H1 (cell line): ENCODE measurements around the gene CEP85. TPM values are rescaled to one million over a fixed set of nuclear protein-coding genes. Genes with fewer than 3 reads are reported as not detected.

Experiments used
- CTCF ChIA-PET: fragments of 300-600 bp; sonication (Branson Sonifier 250); formaldehyde crosslinking; loops from one replicate; lab custom pipeline; 2021; ENCODE audit not compliant: partially characterized antibody; lab: Charles Lee
- POLR2A ChIA-PET: fragments of 300-600 bp; sonication (Branson Sonifier 250); formaldehyde crosslinking; loops from one replicate; lab custom pipeline; 2021; ENCODE audit warnings: inconsistent platforms; ENCODE audit not compliant: partially characterized antibody; lab: Charles Lee
- DNase-seq, 2 experiments: peaks; one replicate each; pipeline versions ENCODE4 v3.0.0 to v3.0.0-alpha.2; 2010 to 2022; ENCODE audit warnings: low spot score in 2 of 2, low read depth in 1 of 2, mixed read lengths in 1 of 2
- FAIRE-seq: peaks from 2 replicates; lab custom pipeline; 2011; peaks lifted over from hg19 to GRCh38; lab: Jason Lieb, UNC
- H2AFZ ChIP-seq: 2 replicates; pipeline ENCODE4 v1.8.1; 2012; ENCODE audit warnings: low read length, inconsistent platforms
- H2AK5ac ChIP-seq: 2 replicates; pipeline ENCODE4 v1.6.1; 2013; ENCODE audit warnings: low read depth, low read length
- H2BK120ac ChIP-seq: replicated peaks from 2 replicates; pipeline ENCODE3; 2013; ENCODE audit warnings: low read depth, low read length, inconsistent platforms
- H2BK12ac ChIP-seq: 2 replicates; pipeline ENCODE4 v1.6.1; 2013; ENCODE audit warnings: low read depth, low read length
- H2BK15ac ChIP-seq: 2 replicates; pipeline ENCODE4 v1.6.1; 2013; ENCODE audit warnings: low read length
- H2BK20ac ChIP-seq: 2 replicates; pipeline ENCODE4 v1.6.1; 2013; ENCODE audit warnings: low read length
- H2BK5ac ChIP-seq: 2 replicates; pipeline ENCODE4 v1.6.1; 2013; ENCODE audit warnings: low read depth, low read length
- H3K14ac ChIP-seq: 2 replicates; pipeline ENCODE4 v1.6.1; 2013; ENCODE audit warnings: inconsistent platforms; ENCODE audit not compliant: insufficient read length
- H3K18ac ChIP-seq: 2 replicates; pipeline ENCODE4 v1.6.1; 2013; ENCODE audit warnings: low read length; ENCODE audit errors: extremely low read depth
- H3K23ac ChIP-seq: 2 replicates; pipeline ENCODE4 v1.6.1; 2013; ENCODE audit warnings: inconsistent platforms; ENCODE audit not compliant: insufficient read length
- H3K23me2 ChIP-seq: 2 replicates; pipeline ENCODE4 v1.6.1; 2013; ENCODE audit warnings: low read depth, low read length
- H3K27ac ChIP-seq: 2 replicates; pipeline ENCODE4 v1.6.1; 2011; ENCODE audit warnings: low read depth, low read length, inconsistent platforms
- H3K27me3 ChIP-seq, 4 experiments: replicated peaks in 1 of 4; 1 replicate in 1 of 4; 2 replicates in 3 of 4; pipeline versions ENCODE4 v1.6.1 to v1.8.1; 2011 to 2013; ENCODE audit warnings: low read length in 3 of 4, mild to moderate bottlenecking in 3 of 4, inconsistent platforms in 2 of 4, mixed read lengths in 2 of 4, moderate library complexity in 1 of 4; ENCODE audit not compliant: control insufficient read depth in 3 of 4, insufficient read depth in 3 of 4; ENCODE audit errors: extremely low read depth in 1 of 4
- H3K36me3 ChIP-seq, 4 experiments: 2 replicates each; pipeline versions ENCODE4 v1.6.1 to v1.8.1; 2011 to 2013; ENCODE audit warnings: mild to moderate bottlenecking in 4 of 4, low read length in 3 of 4, moderate library complexity in 2 of 4, control low read depth in 1 of 4, inconsistent platforms in 1 of 4; ENCODE audit not compliant: insufficient read depth in 4 of 4, control insufficient read depth in 2 of 4
- H3K4ac ChIP-seq: replicated peaks from 2 replicates; pipeline ENCODE3; 2013; ENCODE audit warnings: low read length, low read depth, mixed read lengths, inconsistent platforms; ENCODE audit not compliant: insufficient read length
- H3K4me1 ChIP-seq, 4 experiments: replicated peaks in 1 of 4; 1 replicate in 1 of 4; 2 replicates in 3 of 4; pipeline versions ENCODE4 v1.6.1 to v1.8.1; 2011 to 2013; ENCODE audit warnings: low read length in 3 of 4, inconsistent platforms in 2 of 4, mixed read lengths in 1 of 4; ENCODE audit not compliant: insufficient read depth in 4 of 4, control insufficient read depth in 3 of 4
- H3K4me2 ChIP-seq, 2 experiments: 2 replicates each; pipeline versions ENCODE4 v1.6.1 to v1.8.1; 2011 to 2013; ENCODE audit warnings: low read depth in 2 of 2, low read length in 2 of 2, control low read depth in 1 of 2, inconsistent platforms in 1 of 2, mild to moderate bottlenecking in 1 of 2; ENCODE audit not compliant: insufficient read depth in 1 of 2
- H3K4me3 ChIP-seq, 4 experiments: fragments of 200-600, 300-600 bp in 1 of 4; sonication (generic), shearing (Covaris generic), sonication (Bioruptor Twin) in 1 of 4; 2 replicates each; pipeline versions ENCODE4 v1.5.1 to v1.8.1; 2011 to 2016; ENCODE audit warnings: low read length in 4 of 4, low read depth in 3 of 4, control low read depth in 2 of 4, inconsistent platforms in 2 of 4, mild to moderate bottlenecking in 2 of 4, mixed read lengths in 1 of 4, moderate library complexity in 1 of 4; ENCODE audit not compliant: insufficient read depth in 2 of 4; ENCODE audit errors: extremely low read depth in 1 of 4
- H3K56ac ChIP-seq: replicated peaks from 2 replicates; pipeline ENCODE3; 2013; ENCODE audit warnings: low read depth, mild to moderate bottlenecking, mixed read lengths, low read length, inconsistent platforms; ENCODE audit not compliant: insufficient read length
- H3K79me1 ChIP-seq: 2 replicates; pipeline ENCODE4 v1.6.1; 2013; ENCODE audit warnings: low read depth, low read length, control low read depth
- H3K79me2 ChIP-seq, 2 experiments: 2 replicates each; pipeline versions ENCODE4 v1.6.1 to v1.8.1; 2012 to 2013; ENCODE audit warnings: low read length in 2 of 2, mild to moderate bottlenecking in 2 of 2, inconsistent platforms in 1 of 2; ENCODE audit not compliant: insufficient read depth in 2 of 2, control insufficient read depth in 1 of 2
- H3K9ac ChIP-seq, 4 experiments: replicated peaks in 1 of 4; 1 replicate in 1 of 4; 2 replicates in 3 of 4; pipeline versions ENCODE4 v1.6.1 to v1.8.1; 2011 to 2013; ENCODE audit warnings: low read depth in 3 of 4, low read length in 3 of 4, control low read depth in 2 of 4, mild to moderate bottlenecking in 2 of 4, moderate library complexity in 2 of 4, inconsistent platforms in 1 of 4; ENCODE audit errors: extremely low read depth in 1 of 4
- H3K9me3 ChIP-seq, 2 experiments: 2 replicates each; pipeline versions ENCODE4 v1.6.1 to v1.8.1; 2012 to 2013; ENCODE audit warnings: mild to moderate bottlenecking in 2 of 2, moderate library complexity in 2 of 2, control low read depth in 1 of 2, inconsistent platforms in 1 of 2, low read depth in 1 of 2, low read length in 1 of 2, mixed read lengths in 1 of 2; ENCODE audit not compliant: insufficient read depth in 2 of 2
- H4K20me1 ChIP-seq, 2 experiments: replicated peaks in 1 of 2; 2 replicates each; pipeline versions ENCODE3 to v1.8.1; 2011 to 2013; ENCODE audit warnings: inconsistent platforms in 2 of 2, low read length in 2 of 2, mild to moderate bottlenecking in 1 of 2; ENCODE audit not compliant: insufficient read depth in 2 of 2, control insufficient read depth in 1 of 2
- H4K5ac ChIP-seq: 2 replicates; pipeline ENCODE4 v1.6.1; 2013; ENCODE audit warnings: low read length, low read depth, mixed read lengths, inconsistent platforms; ENCODE audit not compliant: insufficient read length
- H4K8ac ChIP-seq: 2 replicates; pipeline ENCODE4 v1.8.0; 2013; ENCODE audit warnings: mild to moderate bottlenecking, moderate library complexity, low read length, inconsistent platforms; ENCODE audit not compliant: insufficient read depth; ENCODE audit errors: extremely low read depth
- H4K91ac ChIP-seq: replicated peaks from 2 replicates; pipeline ENCODE3; 2013; ENCODE audit warnings: low read length, mixed read lengths, inconsistent platforms; ENCODE audit not compliant: insufficient read length
- ASH2L ChIP-seq: fragments of 200-600, 300-600 bp; sonication (generic); IDR thresholded peaks from one replicate; pipeline ENCODE4 v1.7.1; 2017; ENCODE audit warnings: low read length
- MAFK ChIP-seq: IDR thresholded peaks from 2 replicates; pipeline ENCODE4 v1.6.1; 2012; ENCODE audit warnings: low read depth, mild to moderate bottlenecking, improper control_type of control experiment, low read length
- WGBS, 2 experiments: shearing (Covaris generic) in 1 of 2; methylation state at CpG; one replicate each; pipeline versions ENCODE4 v1.1.6 to v1.1.7; 2013 to 2015; ENCODE audit warnings: low lambda C conversion rate in 2 of 2, mixed read lengths in 2 of 2, inconsistent platforms in 1 of 2, low coverage in 1 of 2, missing lambda C conversion rate in 1 of 2; ENCODE audit not compliant: insufficient replicate concordance in 2 of 2, insufficient coverage in 1 of 2, insufficient read length in 1 of 2; ENCODE audit errors: extremely low coverage in 1 of 2, missing lambda C conversion rate in 1 of 2; 5-methylcytosine and 5-hydroxymethylcytosine counted together
- polyA plus RNA-seq, 7 experiments: library from polyadenylated mRNA; depleted of rRNA in 3 of 7; stranded (reverse) in 5 of 7; unstranded in 2 of 7; fragments of >200 nt in 5 of 7; fragments of 200-250 nt in 2 of 7; gene quantifications; 1 replicate in 5 of 7; 2 replicates in 1 of 7; 4 replicates in 1 of 7; pipeline versions ENCODE4 v1.2.1 to v1.2.3, GENCODE V29; 2011 to 2013; ENCODE audit warnings: missing spikeins in 2 of 7, mixed read lengths in 2 of 7
- total RNA-seq: library from RNA; stranded (reverse); fragmentation: NEBNext Ultra II Directional; extraction: Animal tissue kit (Norgen Biotek cat#: 25700); gene quantifications from 2 replicates; pipeline ENCODE4 v1.2.1, GENCODE V29; 2021

The CEP85 gene
- total and polyA plus RNA-seq, 2 of the 8 experiments (the other 6 are each of a cell fraction or from before 2014, with no cell fraction given) = 40.4 to 43.7 TPM

GRCh38 chr1:26296340-26297056 lies 62.5 kb downstream of the CEP85 start:
- H3K4me3 ChIP-seq = no peak overlapping the region
- no peak overlapping the region for H2BK12ac ChIP-seq
- H3K4ac ChIP-seq = no peak overlapping the region
- no peak for TF ChIP-seq ASH2L
- TF ChIP-seq MAFK = no peak
- ChIA-PET POLR2A (interaction anchor here (0.9 to 1.4 kb wide), 3 partner anchors 15 to 114 kb away, joined by 3 to 4 read pairs (median 3); partner anchors contain the start of gene LIN28A), CTCF (interaction anchor here (0.6 to 57.0 kb wide), 6 partner anchors 3 to 565 kb away, joined by 3 to 1530 read pairs (median 3); partner anchors contain the start of genes CD52, SH3BGRL3 and UBXN11)
- H2BK20ac ChIP-seq = no peak overlapping the region
- H2AK5ac ChIP-seq = no peak overlapping the region
- H3K27me3 ChIP-seq = no peaks in the 10 kb centered on the region
- DNase-seq = no peak
- H3K14ac ChIP-seq = no peak overlapping the region
- H2AFZ ChIP-seq = no peak overlapping the region
- 85% methylated on average over 14 of the region's 16 CpGs; no CpG with 5 or more reads in 1 of the 2 experiments for WGBS, 2 experiments
- no peak overlapping the region for H3K4me2 ChIP-seq
- H3K79me1 ChIP-seq = no peaks in the 10 kb centered on the region
- no peak overlapping the region for H3K23ac ChIP-seq
- no peak overlapping the region for H2BK120ac ChIP-seq
- no peaks in the 10 kb centered on the region for H3K9me3 ChIP-seq
- H4K20me1 ChIP-seq = peaks cover 0 to 3% of the 10 kb centered on the region in 2 experiments
- H2BK5ac ChIP-seq = no peak overlapping the region; the same call in 1 of the 2 replicates
- H3K79me2 ChIP-seq = no peaks in the 10 kb centered on the region
- no peaks in the 10 kb centered on the region for H3K36me3 ChIP-seq
- no peak overlapping the region for H2BK15ac ChIP-seq
- H4K91ac ChIP-seq = no peak overlapping the region
- H4K5ac ChIP-seq = no peak overlapping the region
- no peak for FAIRE-seq
- no peak overlapping the region for H3K9ac ChIP-seq
- peaks cover 0 to 3% (median 0%) of the 10 kb centered on the region in 4 experiments; a peak in 2 of 7 replicates for H3K4me1 ChIP-seq
- H3K27ac ChIP-seq = no peak overlapping the region
- no peaks in the 10 kb centered on the region for H3K23me2 ChIP-seq
- no peak overlapping the region for H4K8ac ChIP-seq
- H3K18ac ChIP-seq = no peak overlapping the region
- H3K56ac ChIP-seq = no peak overlapping the region
